ENCODE data around the gene ZNF365.

The ZNF365 gene

DNA sequence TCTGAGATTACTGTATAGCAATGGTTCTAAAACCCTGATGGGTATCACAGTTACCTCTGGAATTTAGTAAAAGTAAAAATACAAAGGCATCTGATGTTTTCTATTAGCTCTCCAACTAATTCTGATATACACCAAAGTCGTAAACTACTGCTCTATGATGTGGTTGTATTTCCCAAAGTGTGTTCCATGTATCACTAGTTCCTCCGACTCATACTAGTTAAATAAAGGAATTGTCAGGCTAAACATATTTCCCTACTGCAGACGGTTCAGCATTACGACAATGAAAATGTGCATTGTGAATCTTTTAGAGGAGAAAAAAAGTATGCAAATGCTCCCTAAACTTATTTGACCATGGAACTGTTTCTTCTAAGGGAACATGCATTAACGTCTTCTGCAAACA lies 38.9 kb downstream of the ZNF365 start:
- no peaks in the 10 kb centered on the region for H3K36me3 ChIP-seq
- no peaks in the 10 kb centered on the region for H3K9me3 ChIP-seq
- H3K27ac ChIP-seq: no peak overlapping the region
- H3K4me1 ChIP-seq (ENCODE audit: control insufficient read depth in 1 of 2, insufficient read depth in 1 of 2, low read depth in 1 of 2, low read length in 1 of 2): no peaks in the 10 kb centered on the region
- TF ChIP-seq, protein P1, sequence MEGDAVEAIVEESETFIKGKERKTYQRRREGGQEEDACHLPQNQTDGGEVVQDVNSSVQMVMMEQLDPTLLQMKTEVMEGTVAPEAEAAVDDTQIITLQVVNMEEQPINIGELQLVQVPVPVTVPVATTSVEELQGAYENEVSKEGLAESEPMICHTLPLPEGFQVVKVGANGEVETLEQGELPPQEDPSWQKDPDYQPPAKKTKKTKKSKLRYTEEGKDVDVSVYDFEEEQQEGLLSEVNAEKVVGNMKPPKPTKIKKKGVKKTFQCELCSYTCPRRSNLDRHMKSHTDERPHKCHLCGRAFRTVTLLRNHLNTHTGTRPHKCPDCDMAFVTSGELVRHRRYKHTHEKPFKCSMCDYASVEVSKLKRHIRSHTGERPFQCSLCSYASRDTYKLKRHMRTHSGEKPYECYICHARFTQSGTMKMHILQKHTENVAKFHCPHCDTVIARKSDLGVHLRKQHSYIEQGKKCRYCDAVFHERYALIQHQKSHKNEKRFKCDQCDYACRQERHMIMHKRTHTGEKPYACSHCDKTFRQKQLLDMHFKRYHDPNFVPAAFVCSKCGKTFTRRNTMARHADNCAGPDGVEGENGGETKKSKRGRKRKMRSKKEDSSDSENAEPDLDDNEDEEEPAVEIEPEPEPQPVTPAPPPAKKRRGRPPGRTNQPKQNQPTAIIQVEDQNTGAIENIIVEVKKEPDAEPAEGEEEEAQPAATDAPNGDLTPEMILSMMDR (IDR thresholded peaks at IDR 0.05): no peak
- no peak overlapping the region for H3K4me3 ChIP-seq (ENCODE audit: low read depth in 1 of 2, low read length in 1 of 2)
- H3K27me3 ChIP-seq: peaks cover 17% of the 10 kb centered on the region

GRCh38 chr10:62413652-62414051 lies 39.5 kb downstream of the ZNF365 start:
- H3K4me1 ChIP-seq (ENCODE audit: control insufficient read depth in 1 of 2, insufficient read depth in 1 of 2, low read depth in 1 of 2, low read length in 1 of 2): no peaks in the 10 kb centered on the region
- TF ChIP-seq, protein P1 (IDR thresholded peaks at IDR 0.05): no peak
- H3K4me3 ChIP-seq (ENCODE audit: low read depth in 1 of 2, low read length in 1 of 2): no peak overlapping the region
- no peaks in the 10 kb centered on the region for H3K36me3 ChIP-seq
- H3K27ac ChIP-seq: no peak overlapping the region
- H3K27me3 ChIP-seq: peaks cover 17% of the 10 kb centered on the region
- H3K9me3 ChIP-seq: no peaks in the 10 kb centered on the region

DNA sequence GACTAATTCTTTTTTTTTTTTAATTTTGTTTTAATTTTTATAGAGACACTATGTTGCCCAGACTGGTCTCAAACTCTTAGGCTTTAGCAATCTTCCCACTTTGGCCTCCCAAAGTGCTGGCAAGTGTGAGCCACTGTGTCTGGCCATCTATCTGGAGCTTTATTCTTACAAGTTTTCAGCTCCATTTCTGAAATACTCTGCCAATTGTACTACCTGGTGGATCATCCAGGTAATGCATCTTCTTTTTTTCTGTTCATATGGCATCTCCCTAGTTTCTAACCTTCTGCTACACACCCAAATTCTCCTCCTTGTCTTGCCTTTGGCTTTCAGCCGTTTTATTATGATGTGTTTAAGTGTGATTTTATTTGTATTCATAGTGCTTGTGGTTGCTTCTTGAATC lies 40.2 kb downstream of the ZNF365 start:
- H3K27ac ChIP-seq: no peak overlapping the region
- no peaks in the 10 kb centered on the region for H3K9me3 ChIP-seq
- H3K4me1 ChIP-seq (ENCODE audit: control insufficient read depth in 1 of 2, insufficient read depth in 1 of 2, low read depth in 1 of 2, low read length in 1 of 2): no peaks in the 10 kb centered on the region
- TF ChIP-seq, protein P1 (IDR thresholded peaks at IDR 0.05): no peak
- H3K27me3 ChIP-seq: peaks cover 17% of the 10 kb centered on the region
- no peak overlapping the region for H3K4me3 ChIP-seq (ENCODE audit: low read depth in 1 of 2, low read length in 1 of 2)
- no peaks in the 10 kb centered on the region for H3K36me3 ChIP-seq

- no peaks in the 10 kb centered on the region for H3K4me1 ChIP-seq (ENCODE audit: control insufficient read depth in 1 of 2, insufficient read depth in 1 of 2, low read depth in 1 of 2, low read length in 1 of 2)
- H3K36me3 ChIP-seq: no peaks in the 10 kb centered on the region
- peaks cover 3% of the 10 kb centered on the region for H3K27me3 ChIP-seq
- no peaks in the 10 kb centered on the region for H3K9me3 ChIP-seq
- TF ChIP-seq, protein P1 (IDR thresholded peaks at IDR 0.05): no peak
- H3K4me3 ChIP-seq (ENCODE audit: low read depth in 1 of 2, low read length in 1 of 2): no peak overlapping the region
- no peak overlapping the region for H3K27ac ChIP-seq
These were observed 48.0 kb downstream of the ZNF365 start for GRCh38 chr10:62422068-62422590.

- Histone ChIP-seq H3K27ac (no peak overlapping the region), H3K4me3 (ENCODE audit: low read depth in 1 of 2, low read length in 1 of 2) (no peak overlapping the region), H3K36me3 (no peaks in the 10 kb centered on the region), H3K27me3 (no peaks in the 10 kb centered on the region), H3K4me1 (ENCODE audit: control insufficient read depth in 1 of 2, insufficient read depth in 1 of 2, low read depth in 1 of 2, low read length in 1 of 2) (no peaks in the 10 kb centered on the region), H3K9me3 (no peaks in the 10 kb centered on the region)
- TF ChIP-seq, protein P1 (IDR thresholded peaks at IDR 0.05): no peak
These were observed 49.9 kb downstream of the ZNF365 start for GRCh38 chr10:62424026-62424425.

GRCh38 chr10:62426086-62426485 lies 51.9 kb downstream of the ZNF365 start:
- no peaks in the 10 kb centered on the region for H3K36me3 ChIP-seq
- H3K27me3 ChIP-seq: no peaks in the 10 kb centered on the region
- TF ChIP-seq, protein P1 (IDR thresholded peaks at IDR 0.05): no peak
- H3K27ac ChIP-seq: no peak overlapping the region
- no peaks in the 10 kb centered on the region for H3K4me1 ChIP-seq (ENCODE audit: control insufficient read depth in 1 of 2, insufficient read depth in 1 of 2, low read depth in 1 of 2, low read length in 1 of 2)
- no peak overlapping the region for H3K4me3 ChIP-seq (ENCODE audit: low read depth in 1 of 2, low read length in 1 of 2)
- no peaks in the 10 kb centered on the region for H3K9me3 ChIP-seq
